A549 treated with CpdA at 1 μM for 4 hours (cell line): ENCODE results near the gene TMED4. TPM values are rescaled to one million over a fixed set of nuclear protein-coding genes. Genes with fewer than 3 reads are reported as not detected.

Source experiments
- total RNA-seq: library from RNA; stranded (reverse); fragments of 200-300 nt; extraction: Qiagen RNA extraction; gene quantifications from 5 replicates; pipeline ENCODE4 v1.2.3, GENCODE V29; 2022; ENCODE audit warnings: low read depth

The TMED4 gene
- total RNA-seq = 45.9 to 54.0 TPM (median 49.7 TPM) in 5 replicates

GRCh38 chr7:44581879-44582603, at the start of gene TMED4:
Gene TMED4 (minus strand): TSS chr7:44582231. CDS start chr7:44582206, 25 bp downstream.

DNA sequence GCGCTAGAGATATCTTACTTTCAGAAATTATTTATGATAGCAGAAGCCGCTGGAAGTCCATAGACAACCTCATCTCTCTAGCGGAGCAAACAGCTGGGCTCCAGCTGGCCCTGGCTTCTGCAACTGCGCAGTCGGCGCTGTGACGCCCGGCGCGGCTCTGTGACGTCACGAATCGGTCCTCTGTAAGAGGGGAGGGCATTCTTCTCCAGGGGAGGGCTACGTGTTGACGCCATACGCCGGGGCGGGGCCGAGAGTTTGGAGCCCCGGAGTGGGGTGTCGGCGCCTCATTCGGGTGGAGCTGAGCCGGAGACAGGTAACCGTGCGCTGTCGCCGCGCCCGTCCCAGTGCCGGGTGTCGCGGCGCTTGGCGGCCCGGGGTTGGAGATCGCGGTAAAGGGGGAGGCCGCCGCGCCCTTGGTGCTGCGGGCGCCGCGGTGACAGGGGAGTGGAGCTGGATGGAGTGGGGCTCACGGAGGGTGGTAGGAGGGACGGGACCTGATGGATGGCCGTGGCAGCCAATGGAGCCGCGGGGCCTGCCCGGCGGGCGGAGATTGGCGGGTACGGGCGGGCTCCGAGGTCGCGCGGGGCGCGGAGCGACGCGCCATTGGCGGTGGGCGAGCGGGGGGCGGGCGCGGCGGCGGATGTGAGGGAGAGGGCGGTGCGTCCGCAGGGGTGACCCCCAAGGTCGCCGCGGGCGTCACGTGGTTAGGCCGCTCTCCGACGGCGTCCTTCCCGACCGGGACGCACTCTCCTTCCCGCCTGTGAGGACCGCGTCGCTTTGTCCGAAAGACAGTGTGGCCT, 24.5 kb upstream of the TMED4 start, which contains the start of gene OGDH:
OGDH (plus strand) TSS at position 287 of the 800 bp plus-strand sequence. CDS start 17,717 bp downstream, outside the sequence.

GRCh38 chr7:44573464-44574286, 8.4 kb downstream of the TMED4 start, which contains the start of gene DDX56:
Gene DDX56 (minus strand): TSS chr7:44573908. CDS start chr7:44573895, 13 bp downstream.

DNA sequence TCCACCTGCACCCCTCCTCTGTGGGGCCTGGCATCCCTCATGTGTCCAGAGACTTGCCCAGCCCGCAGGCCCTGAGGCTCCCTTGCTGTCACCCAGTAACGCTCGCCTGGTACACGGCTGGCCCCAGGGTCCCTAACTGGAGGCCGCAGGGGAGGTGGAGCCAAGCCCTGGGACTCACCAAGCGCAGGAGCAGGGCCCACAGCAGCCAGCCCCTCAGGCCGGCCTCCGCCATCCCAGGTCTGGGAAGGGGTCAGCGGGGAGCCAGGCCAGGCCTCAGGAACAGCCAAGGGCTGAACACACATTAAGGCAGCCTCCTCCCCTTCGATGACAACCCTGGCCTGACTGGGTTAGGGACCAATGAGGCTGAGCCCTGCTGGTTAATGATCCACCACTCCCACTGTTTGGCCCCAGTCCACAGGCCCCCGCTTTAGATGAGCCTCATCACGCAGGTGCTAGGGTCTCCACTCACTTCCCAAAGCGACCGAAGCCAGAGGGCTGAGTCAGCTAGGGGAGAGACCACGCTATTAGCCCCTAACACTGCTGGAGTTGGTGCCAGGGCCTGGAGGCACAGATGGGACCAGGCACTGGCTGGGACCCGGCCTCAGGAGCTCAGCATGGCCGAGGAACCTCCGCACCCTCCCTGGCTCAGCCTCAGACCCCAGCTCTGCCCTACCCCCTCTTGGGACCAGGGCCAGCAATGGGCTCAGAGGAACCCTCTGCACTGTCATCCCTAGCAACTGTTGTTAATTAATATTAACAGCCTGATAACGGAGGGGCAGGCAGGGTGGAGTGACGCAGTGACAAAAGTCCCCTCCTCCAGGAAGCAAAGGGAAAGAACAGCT, 40.8 kb downstream of the TMED4 start, which contains the start of gene NPC1L1:
NPC1L1 (minus strand) TSS at position 303 of the 842 bp plus-strand sequence; CDS start at position 232, 71 bp downstream.

Other genes with a start within 250 kb of the TMED4 start
- 47.2 to 61.9 TPM (median 56.4 TPM) in 5 replicates for gene NUDCD3, start 91.6 kb downstream of the TMED4 start, total RNA-seq
- 0.05 to 0.13 TPM (median 0.06 TPM) in 4 of 5 replicates, not detected in the other for gene NPC1L1, start 40.9 kb downstream of the TMED4 start, total RNA-seq
- gene DDX56, start 8.3 kb downstream of the TMED4 start, total RNA-seq = 107 to 146 TPM (median 128 TPM) in 5 replicates
- gene OGDH, start 24.4 kb upstream of the TMED4 start, total RNA-seq = 28.7 to 33.1 TPM (median 31.1 TPM) in 5 replicates
- 25.4 to 38.0 TPM (median 34.8 TPM) in 5 replicates for gene ZMIZ2, start 166.6 kb upstream of the TMED4 start, total RNA-seq
- gene PPIA, start 214.4 kb upstream of the TMED4 start, total RNA-seq = 4,920 to 6,264 TPM (median 5,217 TPM) in 5 replicates